Fibroblast of gingiva (primary cell): Measurements from ENCODE around the gene ISL1.

Experiments
- DNase-seq: peaks from one replicate; pipeline ENCODE4 v3.0.0-alpha.2; 2011; ENCODE audit warnings: low read depth

ISL1 gene

GRCh38 chr5:51383131-51384121 is at the start of gene ISL1:
TSS of gene ISL1 (plus strand) at chr5:51383448. CDS start at chr5:51383672, 224 bp downstream.
- DNase-seq = peak; percentile 4

DNA sequence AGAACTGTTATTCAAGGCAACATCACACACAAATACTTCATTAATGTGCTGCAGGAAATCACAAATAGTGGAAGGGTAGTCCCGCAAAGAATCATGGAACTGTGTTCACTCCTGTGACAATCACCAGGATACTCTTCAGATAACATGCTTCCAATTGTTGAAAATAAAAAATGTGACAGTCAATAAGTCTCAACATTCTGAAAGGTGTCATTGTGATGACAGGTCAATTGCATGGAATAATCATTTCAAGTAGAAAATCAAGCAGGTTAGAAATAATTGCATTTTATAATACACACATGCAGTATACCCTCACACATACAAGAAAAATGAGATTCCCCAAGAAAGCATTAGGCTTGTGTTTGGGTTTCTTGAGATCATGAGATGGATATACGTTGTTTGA is 46.4 kb upstream of the ISL1 start:
- DNase-seq = no peak

GRCh38 chr5:51345106-51345505 is 38.1 kb upstream of the ISL1 start:
- no peak for DNase-seq

- DNase-seq = no peak
These were observed 36.1 kb upstream of the ISL1 start for GRCh38 chr5:51347157-51347556.

DNA sequence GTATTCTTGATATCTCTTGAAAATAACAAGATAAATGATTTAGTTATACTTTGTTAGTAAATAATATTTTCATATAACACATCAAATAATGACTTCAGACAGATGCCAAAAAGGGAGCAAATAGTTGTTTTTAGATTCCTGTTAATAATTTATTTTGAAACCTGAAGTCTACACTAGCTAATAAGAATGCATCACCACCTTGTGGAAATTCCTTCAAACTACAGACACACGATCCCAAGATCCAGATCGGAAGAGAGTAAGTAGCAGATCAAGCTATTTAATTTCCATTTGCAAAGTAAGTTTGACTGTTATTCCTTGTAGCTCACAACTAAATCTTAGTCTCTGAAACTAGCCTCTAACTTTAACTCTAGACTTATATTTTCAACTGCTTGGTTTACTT is 35.5 kb upstream of the ISL1 start:
- DNase-seq = no peak

DNA sequence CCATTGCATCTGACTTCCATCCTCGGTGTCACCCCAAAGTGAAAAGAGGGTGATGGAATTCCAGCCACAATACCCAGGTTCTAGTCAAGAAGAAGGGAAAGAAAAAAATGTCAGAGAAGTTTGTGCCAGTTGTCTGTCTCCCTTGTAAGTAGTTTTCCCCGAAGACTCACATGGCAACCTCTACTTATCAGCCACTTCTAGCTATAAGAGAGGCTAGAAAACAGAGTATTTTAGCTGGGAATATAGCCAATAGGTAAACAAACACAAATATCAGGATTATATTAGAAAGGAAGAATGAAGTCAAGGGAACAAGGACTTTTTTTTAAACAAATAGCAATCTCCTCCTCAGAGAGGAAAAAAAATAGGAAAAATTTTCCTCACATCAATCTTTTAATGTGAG is 12.2 kb upstream of the ISL1 start:
- DNase-seq = no peak

- DNase-seq = no peak
These were observed 9.2 kb upstream of the ISL1 start for GRCh38 chr5:51373880-51374523.

DNA sequence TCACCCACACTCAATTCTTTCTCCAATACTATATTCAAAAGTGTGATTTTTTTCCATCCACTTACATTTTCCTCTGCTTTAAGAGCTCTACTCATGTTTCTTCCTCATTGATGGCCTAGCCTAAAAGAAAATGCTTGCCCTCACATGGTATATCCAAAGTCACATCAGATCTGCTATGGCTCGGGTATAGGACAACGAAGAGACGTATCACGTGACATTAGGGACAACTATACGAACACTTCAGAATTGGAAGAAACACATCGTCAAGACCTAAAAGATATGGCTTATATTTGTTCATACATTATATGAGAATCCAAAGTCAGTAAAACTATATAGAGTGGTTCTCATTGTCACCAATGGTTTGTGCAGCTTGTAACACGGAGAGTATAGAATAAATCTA is 8.2 kb upstream of the ISL1 start:
- DNase-seq = no peak

DNA sequence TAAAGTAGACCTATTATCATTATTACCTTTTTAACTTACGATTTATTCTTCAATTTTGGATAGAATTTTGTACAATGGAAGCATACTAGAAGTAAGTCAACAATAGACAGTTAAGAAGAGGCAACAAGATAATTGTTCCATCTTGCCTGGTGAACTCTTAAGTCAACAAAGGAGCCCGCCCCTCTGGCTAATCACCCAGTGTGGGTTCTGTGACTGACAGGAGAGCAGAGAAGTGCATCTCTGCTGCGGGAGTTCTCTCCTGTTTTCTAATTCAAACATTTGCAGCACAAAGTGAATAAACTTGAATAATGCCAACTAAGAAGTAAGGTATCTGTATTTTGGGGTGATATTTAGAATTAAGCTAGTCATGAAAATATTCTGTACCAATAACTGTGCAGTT is 6.7 kb upstream of the ISL1 start:
- DNase-seq = no peak

- no peak for DNase-seq
These were observed 5.8 kb upstream of the ISL1 start for GRCh38 chr5:51377151-51378060.

DNA sequence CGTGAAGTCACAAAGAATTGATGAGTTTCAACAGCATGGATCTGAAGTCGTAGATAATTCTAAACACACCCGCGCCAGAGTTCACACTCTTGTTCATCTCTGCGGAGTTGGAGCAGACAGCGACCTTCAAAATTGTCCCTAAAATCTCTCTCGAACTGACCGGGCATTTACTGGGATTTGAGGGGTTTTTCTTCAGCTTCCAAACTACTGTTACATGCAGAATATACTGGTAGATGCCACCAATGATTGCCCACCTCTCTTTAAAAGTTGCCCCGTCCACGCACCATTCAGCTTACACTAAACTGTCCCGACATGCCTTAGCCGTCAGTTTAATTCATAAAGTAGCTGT is 5.2 kb upstream of the ISL1 start:
- no peak for DNase-seq

DNA sequence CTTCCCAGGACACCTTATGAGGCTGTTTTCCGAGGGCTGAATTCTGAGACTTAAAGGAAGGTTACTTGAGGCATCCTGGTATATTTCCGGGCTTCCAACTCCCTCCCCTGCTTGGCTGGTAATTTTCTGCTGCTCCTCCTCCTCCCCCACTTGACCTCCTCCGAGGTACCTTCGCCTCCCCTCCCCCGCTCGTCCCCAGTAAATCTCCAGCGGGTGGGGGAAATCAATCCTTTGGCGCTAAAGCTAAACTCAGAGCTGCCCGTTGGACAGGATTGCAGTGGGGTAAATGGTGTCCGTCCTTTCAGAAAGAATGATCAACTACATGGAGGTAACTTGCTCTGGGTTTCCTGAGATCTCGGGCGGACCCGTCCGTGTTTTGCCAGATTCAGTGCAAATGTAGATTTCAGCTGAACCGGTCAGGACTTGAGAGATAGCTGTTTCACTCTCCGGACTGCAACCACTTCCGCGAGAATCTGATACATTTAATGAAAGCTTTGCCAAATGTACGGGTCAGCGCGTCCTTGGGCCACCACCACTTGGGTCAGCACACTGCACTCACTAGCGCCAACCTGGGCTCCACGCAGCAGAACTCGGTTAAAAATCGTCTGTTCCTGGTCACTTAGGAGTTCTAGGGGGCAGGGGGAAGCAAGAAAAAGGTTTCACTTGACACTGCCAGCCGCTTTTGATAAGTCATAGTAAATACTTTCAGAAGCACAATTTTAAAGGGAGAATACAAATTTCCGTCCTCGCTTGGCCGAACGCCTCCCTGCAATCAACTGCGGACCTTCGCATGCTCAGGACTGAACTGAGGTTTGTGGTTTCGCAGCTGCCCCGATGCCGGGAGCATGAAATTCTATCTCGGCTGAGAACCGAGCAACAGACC is 4.6 kb upstream of the ISL1 start:
- DNase-seq = no peak

GRCh38 chr5:51379331-51379700 is 3.9 kb upstream of the ISL1 start:
- no peak for DNase-seq

- DNase-seq = no peak
These were observed 2.5 kb upstream of the ISL1 start for GRCh38 chr5:51380603-51381207.

GRCh38 chr5:51381761-51382474 is 1.3 kb upstream of the ISL1 start:
- DNase-seq = no peak

DNA sequence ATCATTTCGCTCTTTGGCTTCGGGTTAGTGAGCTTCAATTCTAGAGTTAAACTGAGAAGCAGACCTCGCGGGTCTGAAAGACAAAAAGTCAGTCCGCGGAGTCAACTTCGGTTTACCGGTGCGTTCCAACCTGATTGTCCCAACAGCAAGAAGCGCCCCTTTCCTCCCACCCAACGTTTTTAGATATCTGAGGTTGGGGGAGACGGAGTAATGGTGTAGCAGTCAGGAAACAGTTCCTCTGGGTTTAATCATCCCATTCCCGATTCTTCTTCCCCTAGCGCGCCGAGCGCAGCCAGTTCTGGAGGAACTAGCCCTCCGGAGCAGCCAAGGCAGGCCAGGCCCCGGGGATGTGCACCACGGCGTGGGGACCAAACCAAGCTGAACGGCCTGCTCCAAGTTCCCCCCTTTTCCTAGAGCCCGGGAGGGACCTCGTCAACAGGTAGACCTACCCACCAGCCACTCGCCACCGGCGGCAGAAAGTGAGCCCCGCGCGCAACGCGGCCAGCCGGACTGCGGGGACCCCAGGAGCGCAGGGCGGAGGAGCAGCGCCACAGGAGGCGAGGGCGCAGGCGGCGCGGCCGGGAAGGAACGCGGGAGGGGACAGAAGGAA is 622 bp upstream of the ISL1 start:
- no peak for DNase-seq

- DNase-seq = no peak
These were observed 1.1 kb downstream of the ISL1 start for GRCh38 chr5:51384281-51384840.

- DNase-seq = no peak
These were observed 2.0 kb downstream of the ISL1 start for GRCh38 chr5:51385216-51385615.
